Measurements from ENCODE around the gene RASL10A. TPM values are rescaled to one million over a fixed set of nuclear protein-coding genes. Genes with fewer than 3 reads are reported as not detected.
"Not testable (repeated sequence)": the region's sequence is repeated elsewhere in the genome, so short reads cannot be mapped to it uniquely, and the experiment has no call there.

The RASL10A gene
- polyA plus RNA-seq (ENCODE audit: insufficient read length in 4 of 4), result under 1 TPM in 2 of 4 donors, not detected in 2; 0.22 to 0.24 TPM

GRCh38 chr22:29315286-29316140 is at the start of gene RASL10A:
Gene RASL10A, minus strand, starts transcription at chr22:29315697. Its CDS starts 451 bp downstream, at chr22:29315246.
- no peak for DNase-seq (ENCODE audit: low read depth in 4 of 4, low spot score in 3 of 4)

- peak in 1 of 4 donors; percentile 15 for DNase-seq (ENCODE audit: low read depth in 4 of 4, low spot score in 3 of 4)
Observed at GRCh38 chr22:29359469-29359868, 44.0 kb upstream of the RASL10A start.

GRCh38 chr22:29357193-29357890 is 41.8 kb upstream of the RASL10A start:
- DNase-seq (ENCODE audit: low read depth in 4 of 4, low spot score in 3 of 4), result not testable (repeated sequence)

- no peak for DNase-seq (ENCODE audit: low read depth in 4 of 4, low spot score in 3 of 4)
Observed at GRCh38 chr22:29353860-29354259, 38.4 kb upstream of the RASL10A start.

GRCh38 chr22:29353286-29353685 is 37.8 kb upstream of the RASL10A start:
- DNase-seq (ENCODE audit: low read depth in 4 of 4, low spot score in 3 of 4), result no peak

- no peak for DNase-seq (ENCODE audit: low read depth in 4 of 4, low spot score in 3 of 4)
Observed at GRCh38 chr22:29352778-29353177, 37.3 kb upstream of the RASL10A start.

GRCh38 chr22:29351891-29352290 is 36.4 kb upstream of the RASL10A start:
- DNase-seq (ENCODE audit: low read depth in 4 of 4, low spot score in 3 of 4), result no peak

GRCh38 chr22:29351042-29351441 is 35.5 kb upstream of the RASL10A start:
- DNase-seq (ENCODE audit: low read depth in 4 of 4, low spot score in 3 of 4), result no peak

GRCh38 chr22:29348956-29349355 is 33.5 kb upstream of the RASL10A start:
- DNase-seq (ENCODE audit: low read depth in 4 of 4, low spot score in 3 of 4), result no peak

GRCh38 chr22:29348041-29348440 is 32.5 kb upstream of the RASL10A start:
- DNase-seq (ENCODE audit: low read depth in 4 of 4, low spot score in 3 of 4), result no peak

- no peak for DNase-seq (ENCODE audit: low read depth in 4 of 4, low spot score in 3 of 4)
Observed at GRCh38 chr22:29346659-29347058, 31.2 kb upstream of the RASL10A start.

GRCh38 chr22:29345932-29346331 is 30.4 kb upstream of the RASL10A start:
- DNase-seq (ENCODE audit: low read depth in 4 of 4, low spot score in 3 of 4), result no peak

- DNase-seq (ENCODE audit: low read depth in 4 of 4, low spot score in 3 of 4), result not testable (repeated sequence)
Observed at GRCh38 chr22:29344889-29345288, 29.4 kb upstream of the RASL10A start.

GRCh38 chr22:29344137-29344536 is 28.6 kb upstream of the RASL10A start:
- DNase-seq (ENCODE audit: low read depth in 4 of 4, low spot score in 3 of 4), result no peak

GRCh38 chr22:29343313-29343805 is 27.9 kb upstream of the RASL10A start:
- DNase-seq (ENCODE audit: low read depth in 4 of 4, low spot score in 3 of 4), result no peak

GRCh38 chr22:29342577-29343312 is 27.2 kb upstream of the RASL10A start:
- no peak for DNase-seq (ENCODE audit: low read depth in 4 of 4, low spot score in 3 of 4)

GRCh38 chr22:29342177-29342576 is 26.7 kb upstream of the RASL10A start:
- DNase-seq (ENCODE audit: low read depth in 4 of 4, low spot score in 3 of 4), result no peak

- DNase-seq (ENCODE audit: low read depth in 4 of 4, low spot score in 3 of 4), result no peak
Observed at GRCh38 chr22:29341849-29342127, 26.3 kb upstream of the RASL10A start.

GRCh38 chr22:29341056-29341848 is 25.8 kb upstream of the RASL10A start:
- DNase-seq (ENCODE audit: low read depth in 4 of 4, low spot score in 3 of 4), result no peak

- no peak for DNase-seq (ENCODE audit: low read depth in 4 of 4, low spot score in 3 of 4)
Observed at GRCh38 chr22:29340566-29340965, 25.1 kb upstream of the RASL10A start.

Data from right renal pelvis (tissue), 4 donors.